GM21390 (cell line): ENCODE results near the gene EPB42.
"Not testable (repeated sequence)": the region's sequence is repeated elsewhere in the genome, so short reads cannot be mapped to it uniquely, and the experiment has no call there.

Source experiments
- ATAC-seq: cut with Tn5 transposase; IDR thresholded peaks from one replicate; pipeline ENCODE4 v1.9.1; 2021; ENCODE audit not compliant: unreplicated experiment

EPB42 gene

DNA sequence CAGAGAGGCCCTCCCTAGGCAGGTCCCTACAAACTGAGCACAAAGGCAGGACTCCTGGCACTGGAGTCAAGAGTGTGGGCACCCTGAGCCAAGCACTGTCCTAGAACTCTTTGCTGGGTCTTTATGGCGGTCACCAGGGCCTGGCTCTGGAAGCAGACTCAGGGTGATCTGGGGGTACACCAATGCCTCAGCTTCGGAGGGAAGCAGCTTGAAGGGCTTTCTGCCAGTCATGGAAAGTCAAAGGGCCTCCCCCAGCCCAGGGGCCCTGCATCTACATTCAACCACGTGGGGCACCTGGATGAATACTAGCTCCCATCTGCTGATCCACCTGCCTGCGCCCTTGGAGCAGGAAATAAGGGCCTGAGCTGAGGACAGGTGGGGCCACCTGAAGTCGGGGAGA lies 7.4 kb downstream of the EPB42 start:
- no peak for ATAC-seq

DNA sequence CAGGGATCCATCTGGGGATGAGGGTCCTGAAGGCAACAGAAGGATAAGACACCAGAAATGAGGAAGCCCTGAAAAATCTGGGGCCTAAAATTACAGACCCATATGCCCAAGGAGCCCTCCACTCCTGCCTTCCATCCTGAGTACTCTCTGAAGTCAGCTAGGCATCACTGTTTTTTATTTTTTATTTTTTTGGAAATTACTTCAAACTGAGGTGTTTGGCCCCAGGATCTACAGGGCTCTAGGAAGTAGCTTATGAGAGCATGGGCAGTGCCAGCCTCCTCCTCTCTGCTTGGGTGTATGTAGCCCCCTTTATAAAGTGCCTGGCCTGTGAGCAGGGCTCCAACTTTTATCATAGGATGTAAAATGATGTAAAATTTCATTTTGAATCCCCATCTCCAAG lies 7.9 kb downstream of the EPB42 start:
- no peak for ATAC-seq

DNA sequence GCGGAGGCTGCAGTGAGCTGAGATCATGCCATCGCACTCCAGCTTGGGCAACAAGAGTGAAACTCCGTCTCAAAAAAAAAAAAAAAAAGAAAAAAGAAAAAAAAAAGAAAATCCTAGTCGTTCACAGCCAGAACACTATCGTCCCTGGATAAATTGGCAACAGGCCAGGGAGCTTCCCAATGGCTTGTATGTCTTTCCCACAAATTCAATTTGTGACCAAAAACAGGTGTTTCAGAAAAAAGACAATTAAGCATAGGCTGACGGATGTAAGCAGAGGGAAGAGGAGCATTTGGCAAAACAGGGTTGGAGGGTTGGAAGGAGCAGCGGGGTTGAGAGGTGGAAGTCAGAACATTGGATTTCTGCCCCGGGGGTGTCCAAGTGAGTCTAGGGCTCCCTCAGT lies 8.5 kb downstream of the EPB42 start:
- no peak for ATAC-seq

DNA sequence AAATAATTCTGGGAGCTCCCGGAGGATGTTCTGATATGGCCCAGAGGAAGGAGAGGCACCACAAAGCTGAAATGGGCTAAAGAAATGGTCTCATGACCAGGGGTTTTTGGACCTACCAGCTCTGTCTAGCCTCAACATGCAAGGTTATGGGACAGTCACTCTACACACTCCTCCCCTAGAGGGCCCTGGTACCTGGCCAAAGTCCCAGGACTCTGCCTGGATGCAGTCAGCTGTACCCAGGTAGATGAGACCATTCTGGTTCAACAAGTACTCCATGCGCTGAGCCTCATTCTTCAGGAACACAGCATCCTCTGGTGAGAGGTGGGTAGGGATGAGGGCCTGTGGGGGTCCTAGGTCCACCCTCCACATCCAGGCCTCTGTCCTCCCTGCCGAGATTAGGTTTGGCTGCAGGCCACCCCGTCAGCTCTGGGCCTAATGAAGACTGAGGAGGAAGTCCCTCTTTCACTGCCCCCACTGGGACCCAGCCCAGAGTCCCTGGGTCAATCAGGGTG lies 9.5 kb downstream of the EPB42 start:
- no peak for ATAC-seq

DNA sequence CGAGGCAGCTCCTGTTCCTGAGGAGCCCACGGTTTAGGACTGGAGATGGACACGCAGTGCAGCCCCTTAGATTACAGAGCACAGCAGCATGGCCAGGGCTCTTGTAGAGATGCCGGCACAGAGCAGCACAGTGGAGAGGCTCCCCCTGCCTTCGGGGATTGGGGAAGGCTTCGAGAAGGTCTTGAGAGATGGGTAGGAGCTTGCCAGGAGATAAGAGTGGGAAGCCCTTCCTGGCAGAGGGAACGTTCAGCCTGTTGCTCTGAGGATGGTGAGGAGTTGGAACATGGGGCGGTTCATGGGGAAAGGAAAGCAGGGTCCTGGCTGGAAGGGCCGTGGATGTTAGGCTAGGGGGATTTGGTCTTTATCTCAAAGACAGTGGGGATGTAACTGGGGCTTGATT lies 10.0 kb downstream of the EPB42 start:
- no peak for ATAC-seq

DNA sequence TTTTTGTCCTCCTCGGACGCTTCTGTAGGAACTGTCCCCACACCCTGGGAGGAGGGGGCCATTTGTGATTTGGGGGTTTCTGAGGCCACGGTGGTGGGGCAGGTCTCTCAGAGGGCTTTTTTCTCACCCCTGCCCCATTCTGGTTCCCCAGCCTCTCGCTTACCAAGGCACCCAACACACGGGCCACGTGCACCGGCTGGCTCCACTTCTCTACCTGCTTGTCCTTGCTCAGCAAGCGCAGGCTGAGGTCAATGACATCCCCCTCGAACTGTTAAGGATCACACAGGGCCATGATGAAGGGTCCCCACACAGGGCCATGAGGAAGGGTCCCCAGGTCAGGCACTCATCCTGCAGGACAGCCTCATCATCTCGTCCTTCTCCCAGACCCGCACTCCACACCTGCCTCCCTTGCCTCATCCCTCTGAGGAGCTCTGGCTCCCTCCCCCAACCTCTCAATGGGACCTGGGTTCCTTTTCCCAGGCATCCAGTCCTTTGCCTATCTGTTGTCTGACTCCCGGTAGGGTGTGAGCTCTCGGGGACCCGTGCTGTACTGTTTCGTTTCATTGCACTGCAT lies 10.6 kb downstream of the EPB42 start:
- no peak for ATAC-seq

DNA sequence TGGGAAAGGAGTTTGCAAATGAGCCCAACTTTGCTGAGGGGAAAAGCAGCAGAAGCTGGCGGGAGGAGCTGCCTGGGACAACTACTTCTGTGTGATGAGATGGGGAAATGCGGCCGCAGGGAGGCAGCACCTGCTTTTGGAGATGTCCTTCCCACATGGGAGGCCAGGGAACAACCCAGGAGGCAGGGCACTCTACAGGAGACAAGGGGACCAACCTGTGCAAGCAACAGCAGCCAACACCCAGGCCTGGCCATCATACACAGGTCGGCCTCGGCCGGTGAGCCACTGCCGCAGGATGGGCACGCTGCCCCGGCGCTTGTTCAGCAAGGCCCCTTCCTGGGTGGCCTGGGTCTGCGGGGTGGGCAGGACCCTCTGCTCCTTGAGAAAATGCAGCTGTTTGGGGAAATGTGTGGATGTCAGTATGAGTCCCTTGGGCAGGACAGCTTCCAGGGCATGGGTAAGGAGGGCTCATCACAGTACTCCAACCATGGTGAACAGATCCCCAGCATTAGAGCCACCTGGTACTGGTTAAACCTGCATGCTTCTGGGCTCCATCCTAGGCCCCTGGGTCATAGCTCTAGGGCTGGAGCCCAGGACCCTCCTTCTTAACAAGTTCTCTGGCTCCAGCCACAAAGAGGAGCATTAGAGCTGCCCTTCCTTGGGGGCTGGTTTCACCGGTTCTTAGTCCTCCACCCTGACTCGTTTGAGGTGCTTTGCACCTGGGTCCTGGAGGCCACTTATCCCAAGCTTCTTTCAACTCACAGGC lies 11.6 kb downstream of the EPB42 start:
- no peak for ATAC-seq

DNA sequence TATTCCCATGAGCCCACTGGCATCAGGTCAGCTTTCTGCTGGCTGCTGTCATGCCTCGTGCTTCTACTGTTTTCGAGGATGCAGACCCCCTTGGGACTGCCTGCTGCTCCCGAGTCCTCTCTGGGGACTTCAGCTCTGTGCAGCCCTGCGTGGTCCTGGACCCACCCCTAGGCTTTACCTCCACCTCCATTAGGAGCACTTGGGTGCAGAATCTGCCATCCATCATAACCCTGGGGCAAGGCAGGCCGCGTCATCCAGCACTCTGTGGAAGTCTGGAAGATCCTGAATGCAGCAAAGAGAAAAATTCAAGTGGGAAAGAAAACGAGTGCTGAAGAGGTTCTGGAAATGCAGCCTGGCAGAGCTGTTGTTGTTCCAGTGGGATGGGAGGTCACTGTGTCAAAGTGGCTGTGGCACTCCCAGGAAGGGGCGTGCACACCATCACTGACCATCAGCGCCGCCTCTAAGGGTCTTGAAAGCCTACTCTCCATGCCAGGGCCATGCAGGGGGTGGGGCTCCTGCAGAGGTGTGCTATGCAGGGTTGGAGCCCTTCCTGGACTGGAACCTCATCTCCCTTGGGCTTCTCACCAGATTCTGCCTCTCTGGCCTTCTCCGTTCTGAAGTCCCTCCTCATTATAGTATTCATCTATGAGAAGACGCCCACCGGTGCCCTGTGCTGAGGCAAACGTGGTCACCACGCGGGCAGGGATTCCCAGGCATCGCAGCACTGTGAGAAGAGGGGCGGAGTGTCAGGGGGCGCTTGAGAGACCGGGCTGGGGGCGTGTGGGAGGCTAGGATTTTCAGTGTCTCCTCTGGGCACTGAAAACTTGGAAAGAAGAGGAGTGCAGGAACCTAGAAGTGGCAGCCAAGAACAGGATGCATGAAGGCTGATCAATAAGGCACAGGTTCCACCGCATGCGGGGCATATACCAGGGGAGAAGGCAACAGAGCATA lies 12.5 kb downstream of the EPB42 start:
- no peak for ATAC-seq

DNA sequence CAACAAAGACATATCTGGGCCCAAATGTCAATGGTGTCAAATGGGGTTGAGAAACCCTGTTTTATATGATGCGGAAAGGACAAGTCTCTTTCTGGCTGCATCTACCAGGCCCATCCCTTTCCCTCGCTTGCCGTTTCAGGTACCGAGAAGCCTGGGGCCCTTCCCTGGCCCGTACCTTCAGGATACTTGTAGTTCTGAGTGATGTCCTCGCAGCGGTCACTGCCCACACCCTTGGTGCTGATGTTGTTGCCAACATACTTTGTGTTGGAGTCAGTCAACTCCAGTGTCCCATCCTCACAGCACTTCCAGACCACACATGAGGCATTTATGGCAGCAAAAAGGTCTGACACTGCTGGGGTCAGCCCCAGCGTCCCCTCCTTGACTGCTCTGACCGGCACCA lies 13.8 kb downstream of the EPB42 start:
- ATAC-seq: no peak

DNA sequence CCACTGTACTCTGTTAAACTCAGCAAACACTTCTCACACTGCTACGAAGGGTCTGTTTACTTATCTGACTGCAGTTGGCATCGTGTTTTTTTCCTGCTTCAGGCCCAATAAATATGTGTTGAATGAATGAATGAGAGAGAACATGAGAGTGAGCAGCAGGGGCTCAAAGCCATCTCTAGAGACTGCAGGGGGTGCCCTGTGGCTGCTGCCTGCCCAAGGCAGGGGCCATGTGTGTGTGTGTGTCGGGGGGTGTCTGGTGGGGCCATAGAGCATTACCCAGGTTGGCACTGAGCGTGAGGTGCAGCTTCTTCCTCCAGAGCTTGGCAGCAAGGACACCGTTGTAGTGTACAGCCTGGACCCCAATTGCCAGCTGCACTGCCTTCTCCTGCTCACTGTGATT lies 14.8 kb downstream of the EPB42 start:
- ATAC-seq: no peak

DNA sequence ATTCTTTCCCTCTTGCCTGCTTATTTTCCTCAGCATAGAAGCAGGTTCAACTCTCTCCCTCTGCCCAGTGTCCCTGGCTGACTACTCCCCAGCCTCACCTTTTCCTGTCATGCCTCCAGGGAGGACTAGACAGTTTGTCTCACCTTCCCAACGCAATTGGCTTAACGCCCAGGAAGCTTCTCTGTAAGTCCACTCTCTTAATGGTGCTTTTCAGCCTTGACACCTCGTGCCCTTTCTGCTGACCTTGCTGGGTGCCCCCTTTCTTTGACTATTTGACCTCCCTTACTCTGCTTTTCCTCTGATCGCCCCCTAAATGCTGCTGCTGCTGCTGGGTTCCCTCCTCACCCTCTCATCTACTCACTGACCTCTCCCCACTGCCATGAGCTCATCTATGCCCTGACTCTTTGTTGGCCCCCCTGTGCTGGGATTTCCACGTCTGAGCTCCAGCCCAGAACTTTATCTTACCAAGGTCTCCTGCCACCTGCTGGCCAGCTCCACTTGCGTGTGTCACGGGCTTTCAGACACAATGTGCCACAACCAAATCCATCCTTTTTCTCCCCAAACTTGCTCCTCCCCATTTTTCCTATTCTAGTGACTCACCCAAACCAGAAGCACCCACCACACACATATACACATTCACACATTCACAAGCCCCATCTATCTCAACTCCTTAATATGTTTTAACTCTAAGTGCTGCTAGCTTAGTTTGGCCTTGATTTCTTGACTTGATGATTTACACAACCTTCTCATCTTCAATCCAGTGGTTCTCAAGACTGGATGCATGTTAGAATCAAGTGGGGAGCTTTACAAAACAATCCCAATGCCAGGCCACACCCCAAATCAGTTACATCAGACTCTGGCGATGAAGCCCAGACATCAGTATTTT lies 16.6 kb downstream of the EPB42 start:
- no peak for ATAC-seq

DNA sequence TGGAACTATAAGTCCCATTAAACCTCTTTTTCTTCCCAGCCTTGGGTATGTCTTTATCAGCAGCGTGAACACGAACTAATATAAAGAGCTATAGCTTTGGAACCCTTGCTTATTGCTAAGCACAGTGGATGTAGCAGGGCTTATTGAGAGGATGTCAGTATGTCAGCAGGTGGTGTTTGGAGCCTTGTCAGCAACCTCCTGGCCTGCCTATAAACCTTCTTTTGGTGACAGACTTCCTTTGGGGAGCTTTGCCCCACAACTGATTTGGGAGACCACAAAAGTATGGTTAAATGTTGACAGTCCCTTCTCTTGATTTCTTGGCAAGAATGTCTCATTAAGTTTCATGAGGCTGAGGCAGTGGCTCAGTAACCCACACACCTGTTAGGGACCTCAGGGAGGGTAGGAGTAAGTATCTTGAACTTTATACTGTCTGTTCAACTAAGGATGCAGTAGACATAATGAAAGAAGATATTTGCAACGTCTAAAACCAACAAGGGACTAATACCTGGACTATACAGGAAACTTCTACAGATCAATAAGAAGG lies 20.8 kb downstream of the EPB42 start:
- no peak for ATAC-seq

DNA sequence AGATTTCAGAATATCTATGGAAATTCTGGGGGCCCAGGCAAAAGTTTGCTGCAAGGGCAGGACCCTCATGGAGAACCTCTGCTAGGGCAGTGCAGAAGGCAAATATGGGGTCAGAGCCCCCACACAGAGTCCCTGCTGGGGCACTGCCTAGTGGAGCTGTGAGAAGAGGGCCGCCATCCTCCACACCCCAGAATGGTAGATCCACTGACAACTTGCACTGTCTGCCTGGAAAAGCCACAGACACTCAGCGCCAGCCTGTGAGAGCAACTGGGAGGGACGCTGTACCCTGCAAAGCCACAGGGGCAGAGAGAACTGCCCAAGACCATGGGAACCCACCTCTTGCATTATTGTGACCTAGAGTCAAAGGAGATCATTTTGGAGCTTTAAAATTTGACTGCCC lies 21.8 kb downstream of the EPB42 start:
- ATAC-seq: no peak

DNA sequence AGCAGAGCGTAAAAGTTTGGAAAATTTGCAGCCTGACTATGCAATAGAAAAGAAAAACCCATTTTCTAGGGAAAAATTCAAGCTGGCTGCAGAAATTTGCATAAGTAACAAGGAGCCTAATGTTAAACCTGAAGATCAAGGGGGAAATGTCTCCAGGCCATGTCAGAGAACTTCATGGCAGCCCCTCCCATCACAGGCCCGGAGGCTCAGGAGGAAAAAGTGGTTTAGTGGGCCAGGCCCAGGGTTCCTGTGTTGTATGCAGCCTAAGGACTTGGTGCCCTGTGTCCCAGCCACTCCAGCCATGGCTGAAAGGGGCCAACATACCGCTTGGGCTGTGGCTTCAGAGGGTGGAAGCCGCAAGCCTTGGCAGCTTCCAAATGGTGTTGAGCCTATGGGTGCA lies 22.3 kb downstream of the EPB42 start:
- not testable (repeated sequence) for ATAC-seq

DNA sequence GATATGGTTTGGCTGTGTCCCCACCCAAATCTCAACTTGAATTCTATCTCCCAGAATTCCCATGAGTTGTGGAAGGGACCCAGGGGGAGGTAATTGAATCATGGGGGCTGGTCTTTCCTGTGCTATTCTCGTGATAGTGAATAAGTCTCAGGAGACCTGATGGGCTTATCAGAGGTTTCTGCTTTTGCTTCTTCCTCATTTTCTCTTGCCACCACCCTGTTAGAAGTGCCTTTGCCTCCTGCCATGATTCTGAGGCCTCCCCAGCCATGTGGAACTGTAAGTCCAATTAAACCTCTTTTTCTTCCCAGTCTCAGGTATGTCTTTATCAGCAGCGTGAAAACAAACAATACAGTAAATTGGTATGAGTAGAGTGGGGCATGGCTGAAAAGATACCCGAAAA lies 23.0 kb downstream of the EPB42 start:
- not testable (repeated sequence) for ATAC-seq

DNA sequence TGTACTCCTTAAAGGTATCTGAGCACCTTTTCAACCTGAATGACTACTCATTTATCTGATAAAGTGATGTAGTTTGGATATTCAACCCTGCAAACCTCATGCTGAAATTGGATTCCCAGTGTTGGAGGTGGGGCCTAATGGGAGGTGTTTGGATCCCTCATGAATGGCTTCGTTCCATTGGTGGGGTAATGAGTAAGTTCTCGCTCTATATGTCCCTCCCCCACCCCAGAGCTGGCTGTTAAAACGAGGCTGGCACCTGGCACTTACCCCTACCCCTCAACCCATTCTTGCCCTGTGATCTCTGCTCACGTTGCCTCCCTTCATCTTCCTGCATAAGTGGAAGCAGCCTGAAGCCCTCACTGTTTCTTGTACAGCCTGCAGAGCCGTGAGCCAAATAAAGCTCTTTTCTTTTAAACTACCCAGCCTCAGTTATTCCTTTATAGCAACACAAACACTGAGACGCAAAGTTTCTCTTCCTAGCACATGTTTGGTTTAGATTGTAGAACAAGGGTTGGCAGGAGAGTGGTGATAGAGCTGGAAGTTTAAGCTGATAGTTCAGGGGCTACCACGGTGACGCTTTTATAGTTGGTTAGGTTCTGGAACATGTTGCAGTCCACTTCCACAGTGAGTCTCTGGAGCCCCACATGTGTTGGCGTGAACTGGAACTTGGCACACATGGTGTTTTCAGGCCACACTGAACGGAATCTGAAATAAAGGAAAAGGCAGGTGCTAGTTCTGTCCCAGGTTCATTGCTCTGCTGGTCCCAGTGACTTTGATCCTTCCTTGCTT lies 23.9 kb downstream of the EPB42 start:
- no peak for ATAC-seq

DNA sequence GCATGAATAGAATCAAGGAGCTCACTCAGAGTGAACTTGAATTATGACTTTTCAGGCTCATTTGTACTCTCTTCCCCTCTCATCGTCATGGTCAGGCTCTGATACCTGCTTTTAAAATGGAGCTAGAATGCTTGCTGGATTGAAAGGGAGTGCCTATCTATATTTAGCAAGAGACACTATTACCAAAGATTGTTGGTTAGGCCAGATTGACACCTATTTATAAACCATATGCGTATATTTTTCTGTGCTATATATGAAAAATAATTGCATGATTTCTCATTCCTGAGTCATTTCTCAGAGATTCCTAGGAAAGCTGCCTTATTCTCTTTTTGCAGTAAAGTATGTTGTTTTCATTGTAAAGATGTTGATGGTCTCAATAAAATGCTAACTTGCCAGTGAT lies 26.0 kb downstream of the EPB42 start:
- no peak for ATAC-seq

DNA sequence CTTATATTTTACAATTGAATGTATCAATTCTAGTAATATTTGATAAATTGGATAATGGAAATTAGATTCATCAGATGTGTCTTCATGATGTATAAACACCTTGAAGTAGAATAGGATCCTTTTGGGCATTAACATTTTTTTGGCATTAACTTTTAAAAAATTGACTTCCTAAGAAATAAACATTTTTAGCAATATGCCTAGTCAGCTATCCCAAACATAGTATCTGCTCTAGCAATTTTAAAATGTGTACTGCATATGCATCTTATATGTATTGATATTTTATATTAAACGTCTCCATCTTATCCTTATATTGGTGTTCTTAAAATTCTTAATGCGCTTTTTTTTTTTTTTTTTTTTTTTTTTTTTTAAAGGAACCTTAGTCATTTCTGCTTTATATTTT lies 27.1 kb downstream of the EPB42 start:
- no peak for ATAC-seq

DNA sequence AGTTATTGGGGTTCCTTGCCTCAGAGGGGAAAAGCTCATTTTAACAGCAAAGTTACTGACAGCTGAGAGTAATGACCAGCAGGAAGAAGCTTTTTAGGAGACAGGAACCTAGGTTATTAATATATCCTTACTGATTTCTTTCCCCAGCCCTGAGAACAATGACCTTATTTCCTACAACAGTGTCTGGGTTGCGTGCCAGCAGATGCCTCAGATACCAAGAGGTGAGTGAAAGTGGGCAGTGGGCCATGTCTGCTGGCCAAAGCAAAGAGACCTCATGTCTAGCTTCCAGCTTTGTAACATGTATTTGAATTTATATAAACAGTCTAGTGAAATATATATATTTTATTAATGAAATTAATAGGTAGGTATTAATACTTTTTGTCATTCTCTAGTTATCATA lies 30.6 kb downstream of the EPB42 start:
- ATAC-seq: no peak

DNA sequence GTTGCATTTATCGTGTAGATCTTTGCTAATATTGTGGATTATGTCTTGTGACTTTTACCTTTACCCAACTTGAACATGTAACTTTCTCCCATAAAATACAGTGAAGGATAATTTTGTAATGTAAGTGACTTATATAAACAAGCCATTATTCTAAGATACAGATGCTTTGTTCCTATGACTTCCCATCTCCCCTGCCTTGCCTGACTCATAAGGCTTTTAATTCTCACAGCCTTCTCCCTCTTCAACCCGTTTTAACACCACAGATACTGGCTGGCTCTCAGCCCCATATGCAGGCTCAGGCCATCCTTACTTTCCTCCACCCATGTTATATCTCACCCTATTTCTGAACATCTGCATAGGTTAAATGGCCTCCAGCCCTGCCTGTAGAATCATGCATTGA lies 31.5 kb downstream of the EPB42 start:
- no peak for ATAC-seq
